HepG2 (cell line): ENCODE data around the gene FAM174C. TPM values are rescaled to one million over a fixed set of nuclear protein-coding genes. Genes with fewer than 3 reads are reported as not detected.

ENCODE experiments used
- ARNT ChIP-seq: fragments of 450-650 bp; IDR thresholded peaks from 2 replicates; pipeline ENCODE4 v1.6.1; 2017
- ATF4 ChIP-seq, 2 experiments: fragments of 450-650 bp in 1 of 2; sonication (generic) in 1 of 2; formaldehyde crosslinking; IDR thresholded peaks; 2 replicates each; pipeline versions ENCODE4 v1.5.0 to v1.8.0; 2020 to 2022; ENCODE audit warnings: mild to moderate bottlenecking in 1 of 2, missing genetic modification reagents in 1 of 2
- BCL6 ChIP-seq: IDR thresholded peaks from 2 replicates; pipeline ENCODE4 v1.6.1; 2016; ENCODE audit warnings: missing genetic modification reagents, missing compliant biosample characterization
- GATAD1 ChIP-seq: IDR thresholded peaks from 2 replicates; pipeline ENCODE4 v1.6.1; 2016; ENCODE audit warnings: missing genetic modification reagents, missing compliant biosample characterization
- GLI4 ChIP-seq: sonication (generic); formaldehyde crosslinking; IDR thresholded peaks from 2 replicates; pipeline ENCODE4 v1.5.1; 2020; ENCODE audit warnings: missing genetic modification reagents, mild to moderate bottlenecking, moderate library complexity, borderline replicate concordance
- GTF3A ChIP-seq: sonication (generic); formaldehyde crosslinking; conservative IDR thresholded peaks from 2 replicates; pipeline ENCODE4 v1.4.0; 2020; ENCODE audit warnings: mild to moderate bottlenecking, missing genetic modification reagents
- HNF1A ChIP-seq, 2 experiments: sonication (generic) in 1 of 2; formaldehyde crosslinking in 1 of 2; IDR thresholded peaks; 2 replicates each; pipeline versions ENCODE4 v1.4.0 to v1.6.1; 2016 to 2020; ENCODE audit warnings: borderline replicate concordance in 1 of 2, low read depth in 1 of 2, mild to moderate bottlenecking in 1 of 2, missing genetic modification reagents in 1 of 2
- REXO4 ChIP-seq: sonication (generic); formaldehyde crosslinking; IDR thresholded peaks from 2 replicates; pipeline ENCODE4 v1.8.0; 2022; ENCODE audit warnings: missing genetic modification reagents, mild to moderate bottlenecking, borderline replicate concordance
- ZBTB10 ChIP-seq: sonication (generic); formaldehyde crosslinking; IDR thresholded peaks from 2 replicates; pipeline ENCODE4 v1.4.0; 2020; ENCODE audit warnings: missing genetic modification reagents, borderline replicate concordance
- ZNF20 ChIP-seq: sonication (generic); formaldehyde crosslinking; IDR thresholded peaks from 2 replicates; pipeline ENCODE4 v1.4.0; 2020; ENCODE audit warnings: mild to moderate bottlenecking, moderate library complexity, missing genetic modification reagents
- ZNF282 ChIP-seq: fragments of 450-650 bp; IDR thresholded peaks from 2 replicates; pipeline ENCODE4 v1.6.1; 2018; ENCODE audit not compliant: partially characterized antibody
- ZNF296 ChIP-seq: sonication (generic); formaldehyde crosslinking; conservative IDR thresholded peaks from 2 replicates; pipeline ENCODE4 v1.5.0; 2020; ENCODE audit warnings: mild to moderate bottlenecking, missing genetic modification reagents
- ZNF350 ChIP-seq: sonication (generic); formaldehyde crosslinking; IDR thresholded peaks from 2 replicates; pipeline ENCODE4 v1.4.0; 2020; ENCODE audit warnings: mild to moderate bottlenecking, low read depth, missing genetic modification reagents, borderline replicate concordance
- polyA plus RNA-seq, 8 experiments: library from polyadenylated mRNA; depleted of rRNA in 3 of 8; stranded (reverse) in 7 of 8; unstranded in 1 of 8; fragments of >200 nt; fragmentation: Illumina TruSeq in 4 of 8; extraction: Trizol in 4 of 8; gene quantifications; 2 replicates each; pipeline versions ENCODE4 v1.2.1 to v1.2.3, GENCODE V29; 2011 to 2016; ENCODE audit warnings: low read depth in 4 of 8, missing spikeins in 1 of 8, mixed read lengths in 1 of 8; ENCODE audit not compliant: insufficient read depth in 1 of 8
- total RNA-seq, 5 experiments: library from RNA; depleted of rRNA; stranded (reverse); fragments of >200 nt; fragmentation: Illumina TruSeq; extraction: Trizol; gene quantifications; 2 replicates each; pipeline ENCODE4 v1.2.3, GENCODE V29; 2016; ENCODE audit warnings: low read depth in 1 of 5
- TF ChIP-seq, protein P1 (sequence below): sonication (generic); formaldehyde crosslinking; IDR thresholded peaks from 2 replicates; pipeline ENCODE4 v1.9.0; 2022; ENCODE audit warnings: missing genetic modification reagents, mild to moderate bottlenecking, borderline replicate concordance
- TF ChIP-seq, protein P2 (sequence below): sonication (generic); formaldehyde crosslinking; conservative IDR thresholded peaks from 2 replicates; pipeline ENCODE4 v1.8.0; 2022; ENCODE audit warnings: missing genetic modification reagents

FAM174C gene
- total and polyA plus RNA-seq, 2 of the 13 experiments (the other 11 are each of a cell fraction or from before 2014, with no cell fraction given) = 19.5 to 31.3 TPM

GRCh38 chr19:1248139-1248785, 27.1 kb upstream of the FAM174C start, which contains the start of gene MIDN (continued):
- TF ChIP-seq, protein P1, sequence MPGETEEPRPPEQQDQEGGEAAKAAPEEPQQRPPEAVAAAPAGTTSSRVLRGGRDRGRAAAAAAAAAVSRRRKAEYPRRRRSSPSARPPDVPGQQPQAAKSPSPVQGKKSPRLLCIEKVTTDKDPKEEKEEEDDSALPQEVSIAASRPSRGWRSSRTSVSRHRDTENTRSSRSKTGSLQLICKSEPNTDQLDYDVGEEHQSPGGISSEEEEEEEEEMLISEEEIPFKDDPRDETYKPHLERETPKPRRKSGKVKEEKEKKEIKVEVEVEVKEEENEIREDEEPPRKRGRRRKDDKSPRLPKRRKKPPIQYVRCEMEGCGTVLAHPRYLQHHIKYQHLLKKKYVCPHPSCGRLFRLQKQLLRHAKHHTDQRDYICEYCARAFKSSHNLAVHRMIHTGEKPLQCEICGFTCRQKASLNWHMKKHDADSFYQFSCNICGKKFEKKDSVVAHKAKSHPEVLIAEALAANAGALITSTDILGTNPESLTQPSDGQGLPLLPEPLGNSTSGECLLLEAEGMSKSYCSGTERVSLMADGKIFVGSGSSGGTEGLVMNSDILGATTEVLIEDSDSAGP (CRISPR knock-in tag) = no peak; the same call in 1 of the 2 replicates
- TF ChIP-seq GLI4 (CRISPR knock-in tag) = no peak
- peak; percentile 63 for TF ChIP-seq BCL6 (CRISPR knock-in tag)
- TF ChIP-seq ARNT = no peak
- TF ChIP-seq HNF1A (IDR thresholded peaks at IDR 0.05; ENCODE audit: low read depth) = no peak
- TF ChIP-seq HNF1A (CRISPR knock-in tag; IDR thresholded peaks at IDR 0.05; ENCODE audit: borderline replicate concordance) = no peak
- 0 out of 2 replicates have a peak, but pooled peaks have one; percentile 67 for TF ChIP-seq ZNF20
- peak; percentile 99 for TF ChIP-seq ZBTB10 (CRISPR knock-in tag)
- no peak for TF ChIP-seq REXO4
- peak; percentile 19; the same call in 1 of the 2 replicates for TF ChIP-seq ZNF350 (CRISPR knock-in tag)
- TF ChIP-seq ATF4 (CRISPR knock-in tag; IDR thresholded peaks at IDR 0.05) = no peak
- no peak; the same call in 1 of the 2 replicates for TF ChIP-seq ZNF296
- TF ChIP-seq, protein P2, sequence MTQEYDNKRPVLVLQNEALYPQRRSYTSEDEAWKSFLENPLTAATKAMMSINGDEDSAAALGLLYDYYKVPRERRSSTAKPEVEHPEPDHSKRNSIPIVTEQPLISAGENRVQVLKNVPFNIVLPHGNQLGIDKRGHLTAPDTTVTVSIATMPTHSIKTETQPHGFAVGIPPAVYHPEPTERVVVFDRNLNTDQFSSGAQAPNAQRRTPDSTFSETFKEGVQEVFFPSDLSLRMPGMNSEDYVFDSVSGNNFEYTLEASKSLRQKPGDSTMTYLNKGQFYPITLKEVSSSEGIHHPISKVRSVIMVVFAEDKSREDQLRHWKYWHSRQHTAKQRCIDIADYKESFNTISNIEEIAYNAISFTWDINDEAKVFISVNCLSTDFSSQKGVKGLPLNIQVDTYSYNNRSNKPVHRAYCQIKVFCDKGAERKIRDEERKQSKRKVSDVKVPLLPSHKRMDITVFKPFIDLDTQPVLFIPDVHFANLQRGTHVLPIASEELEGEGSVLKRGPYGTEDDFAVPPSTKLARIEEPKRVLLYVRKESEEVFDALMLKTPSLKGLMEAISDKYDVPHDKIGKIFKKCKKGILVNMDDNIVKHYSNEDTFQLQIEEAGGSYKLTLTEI (CRISPR knock-in tag) = no peak
- TF ChIP-seq GATAD1 (CRISPR knock-in tag) = no peak; the same call in 1 of the 2 replicates
- TF ChIP-seq ZNF282 = no peak
- TF ChIP-seq GTF3A = 0 out of 2 replicates have a peak, but pooled peaks have one; percentile 35
